GM18508 (cell line): ENCODE data around the gene SMARCB1.
A peak's percentile ranks its signal among the peaks of the same experiment; 100 is the strongest.

Source experiments
- ATAC-seq: cut with Tn5 transposase; IDR thresholded peaks from one replicate; pipeline ENCODE4 v1.9.1; 2021; ENCODE audit warnings: moderate number of reproducible peaks; ENCODE audit not compliant: insufficient read depth, unreplicated experiment

SMARCB1 gene

DNA sequence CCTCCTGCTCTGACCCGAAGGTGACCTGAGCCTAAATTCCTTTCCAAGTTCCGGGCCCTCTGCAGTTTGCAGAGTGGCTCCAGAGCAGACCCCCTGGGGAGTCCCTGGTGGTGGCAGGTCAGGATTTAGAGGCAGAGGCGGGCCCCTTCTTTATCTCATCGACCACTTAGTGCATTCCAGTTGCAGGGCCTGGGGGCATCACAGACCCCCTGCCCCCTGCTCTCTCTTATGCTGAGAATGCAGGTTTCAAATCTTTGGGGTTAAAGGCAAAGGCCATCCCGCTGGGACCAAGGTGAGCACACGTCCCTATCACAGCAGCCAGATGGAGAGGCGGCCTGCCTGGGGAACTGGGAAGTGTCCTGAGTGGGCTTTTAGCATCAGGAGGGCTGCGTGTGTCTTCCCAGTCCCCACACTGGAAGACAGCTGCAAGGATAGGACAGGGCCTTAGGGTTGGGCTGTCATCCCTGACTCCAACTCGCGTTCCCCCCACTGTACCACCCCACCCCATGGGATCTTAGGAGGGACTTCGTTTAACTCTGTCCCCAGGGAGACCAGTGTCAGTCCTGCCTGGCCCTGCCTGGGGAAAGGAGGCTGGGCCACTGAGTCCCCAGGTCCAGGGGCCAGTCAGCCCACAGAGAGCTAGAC lies 40.7 kb downstream of the SMARCB1 start:
- no peak for ATAC-seq

DNA sequence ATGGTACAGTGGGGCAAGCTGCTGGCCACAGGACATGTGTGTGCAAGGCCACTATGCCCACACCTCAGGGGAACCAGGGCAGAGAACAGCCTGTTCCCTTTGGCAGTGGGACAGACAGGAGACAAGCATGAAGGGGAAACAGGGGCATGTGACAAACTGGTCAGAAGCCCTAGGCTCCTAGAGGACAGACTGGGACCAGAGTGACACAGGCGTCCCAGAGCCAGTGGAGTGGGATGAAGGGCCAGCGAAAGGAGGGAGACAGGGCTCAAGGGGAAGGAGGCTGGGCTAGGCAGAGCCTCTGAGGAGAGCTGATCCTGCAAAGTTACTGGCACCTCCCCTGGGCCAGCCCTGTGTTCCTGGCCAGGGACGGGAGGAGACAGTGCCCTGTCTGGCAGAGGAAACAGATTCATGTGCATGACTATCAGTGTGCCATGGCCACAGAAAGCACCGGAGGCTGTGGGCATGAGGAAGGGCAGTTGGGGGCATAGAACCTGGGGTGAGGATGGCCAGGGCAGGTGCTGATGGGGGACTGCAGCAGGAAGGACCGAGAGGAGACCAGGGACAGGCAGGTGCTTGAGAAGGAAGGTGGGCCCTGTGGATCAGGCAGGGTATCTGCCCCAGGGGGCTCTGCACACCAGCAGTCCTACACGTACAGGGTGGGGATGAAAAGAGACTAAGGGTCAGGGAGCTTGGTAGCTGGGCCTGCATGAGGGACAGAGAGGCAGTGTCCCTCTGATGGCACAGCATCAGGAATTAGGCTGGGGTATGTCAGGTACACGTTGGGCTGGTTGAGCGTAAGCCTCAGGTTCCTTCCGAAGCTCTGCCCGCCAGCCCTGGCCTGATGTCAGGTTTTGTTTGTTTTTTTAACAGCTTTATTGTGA lies 42.3 kb downstream of the SMARCB1 start:
- no peak for ATAC-seq

DNA sequence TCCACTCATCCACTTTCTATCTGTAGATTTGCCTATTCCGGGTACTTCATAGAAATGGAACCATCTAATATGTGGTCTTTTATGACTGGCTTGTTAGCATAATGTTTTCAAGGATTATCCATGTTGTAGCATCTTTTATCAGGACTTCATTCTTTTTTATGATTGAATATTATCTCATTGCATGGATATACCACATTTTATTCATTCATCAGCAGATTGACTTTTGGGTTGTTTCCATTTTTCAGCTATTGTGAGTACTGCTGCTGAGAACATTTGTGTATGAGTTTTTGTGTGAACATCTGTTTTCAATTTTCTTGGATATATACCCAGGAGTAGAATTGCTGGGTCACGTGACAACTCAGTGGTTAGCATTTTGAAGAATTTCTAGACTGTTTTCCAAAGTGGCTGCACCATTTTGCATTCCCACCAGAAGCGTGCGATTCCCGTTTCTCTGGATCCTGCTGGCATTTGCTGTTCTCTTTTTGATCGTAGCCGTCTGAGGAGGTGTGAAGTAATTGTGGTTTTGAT lies 43.1 kb downstream of the SMARCB1 start:
- no peak for ATAC-seq

DNA sequence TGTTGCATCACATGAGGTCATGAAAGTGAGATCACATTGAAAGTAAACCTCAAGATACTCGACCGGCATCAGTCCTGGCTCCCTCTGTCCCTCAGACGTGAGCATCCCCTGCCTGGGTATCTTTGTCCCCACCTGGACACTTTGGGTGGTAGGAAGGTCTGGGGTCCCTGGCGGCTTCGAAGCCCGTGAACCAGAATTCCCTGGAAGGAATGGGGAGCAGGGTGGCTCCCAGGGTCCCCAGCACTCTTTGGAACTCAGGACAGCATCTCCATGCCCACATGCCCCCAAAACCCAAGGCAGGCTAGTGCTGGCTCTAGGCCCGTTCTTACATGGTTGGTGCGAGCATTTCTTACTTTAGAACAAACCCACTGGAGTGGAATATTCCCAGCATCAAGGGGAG lies 44.5 kb downstream of the SMARCB1 start:
- no peak for ATAC-seq

DNA sequence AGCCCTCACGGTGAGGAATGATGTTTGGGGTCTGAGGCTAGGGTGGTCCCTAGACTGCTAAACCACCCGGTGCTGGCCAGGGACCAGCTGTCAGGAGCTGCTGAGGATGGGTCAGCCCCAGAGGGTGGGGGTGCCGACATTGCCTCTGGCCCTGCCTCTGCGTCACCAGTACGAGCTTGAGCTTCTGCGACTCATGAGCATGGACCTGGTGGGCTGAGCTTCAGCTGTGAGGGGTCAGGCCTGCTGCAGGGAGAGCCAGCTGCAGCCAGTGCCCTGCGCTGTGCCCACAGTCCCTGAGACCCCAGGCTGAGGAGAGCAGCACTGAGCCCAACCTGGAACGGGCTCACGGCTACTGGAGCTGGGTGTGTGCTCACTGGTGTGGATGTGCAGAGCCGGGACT lies 45.0 kb downstream of the SMARCB1 start:
- no peak for ATAC-seq

DNA sequence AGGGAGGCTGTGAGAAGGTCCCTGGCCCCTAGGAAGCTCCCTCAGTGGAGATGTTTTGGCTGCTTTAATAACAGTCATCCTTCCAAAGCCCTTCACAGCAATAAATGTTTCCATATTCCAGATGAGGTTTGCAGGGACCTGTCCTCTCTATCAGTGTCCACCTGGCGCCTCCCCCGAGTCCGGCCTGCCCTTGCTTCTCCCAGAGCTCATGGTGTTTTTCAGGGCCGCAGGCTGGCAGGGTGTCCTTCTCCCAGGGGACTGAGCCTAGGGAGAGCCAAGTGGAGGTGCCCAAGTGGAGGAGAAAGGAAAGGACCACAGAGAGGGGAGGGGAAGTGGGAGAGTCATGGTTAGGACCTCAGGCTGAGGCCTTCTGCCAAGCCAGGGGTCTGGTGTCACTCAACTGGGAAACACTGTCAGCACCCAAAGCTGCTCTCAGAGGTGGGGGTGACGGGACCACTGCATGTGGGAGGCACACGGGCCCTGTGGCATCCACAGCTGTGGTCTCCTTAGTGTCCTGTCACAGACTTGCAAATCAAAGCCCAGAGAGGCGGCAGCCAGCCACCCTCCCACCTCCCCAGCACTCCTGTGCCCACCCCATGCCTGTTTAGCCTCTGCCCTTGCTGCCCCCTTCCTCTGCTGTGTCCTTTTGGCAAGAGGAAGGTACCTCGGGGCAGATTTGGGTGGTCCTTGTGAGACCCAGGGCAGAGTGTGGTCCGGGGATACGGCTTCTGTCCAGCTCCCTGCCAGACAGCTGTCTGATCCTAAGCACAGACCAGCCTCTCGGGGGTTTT lies 45.7 kb downstream of the SMARCB1 start:
- no peak for ATAC-seq

DNA sequence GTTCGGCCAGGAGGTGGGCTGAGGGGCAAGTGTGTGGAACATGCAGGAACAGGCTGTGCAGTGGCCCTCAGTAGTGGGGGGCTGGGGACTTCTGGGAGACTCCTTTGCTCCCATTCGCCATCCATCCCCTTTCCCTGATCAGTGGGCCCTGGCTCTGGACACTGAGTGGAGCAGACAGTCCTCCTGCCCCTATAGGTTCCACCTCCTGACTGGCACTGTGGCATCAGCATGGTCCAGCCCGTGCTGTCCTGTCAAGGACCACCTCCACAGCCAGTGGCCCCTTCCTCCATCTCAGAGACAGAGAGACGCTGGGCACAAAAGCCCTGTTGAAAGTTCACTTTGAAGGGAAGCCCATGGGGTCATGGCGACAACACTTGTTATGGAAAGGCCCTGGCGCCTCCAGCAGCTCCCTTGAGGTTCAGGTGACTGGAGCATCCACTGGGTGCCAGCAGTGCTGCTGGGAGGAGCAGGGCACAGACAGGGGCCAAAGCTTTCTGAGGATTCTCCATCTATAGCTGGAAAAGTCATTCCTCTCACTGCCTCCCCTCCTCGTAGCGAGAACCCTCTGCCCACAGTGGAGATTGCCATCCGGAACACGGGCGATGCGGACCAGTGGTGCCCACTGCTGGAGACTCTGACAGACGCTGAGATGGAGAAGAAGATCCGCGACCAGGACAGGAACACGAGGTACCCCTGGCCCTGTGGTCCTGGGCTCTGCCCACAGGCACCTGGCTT lies 46.4 kb downstream of the SMARCB1 start:
- ATAC-seq = no peak

DNA sequence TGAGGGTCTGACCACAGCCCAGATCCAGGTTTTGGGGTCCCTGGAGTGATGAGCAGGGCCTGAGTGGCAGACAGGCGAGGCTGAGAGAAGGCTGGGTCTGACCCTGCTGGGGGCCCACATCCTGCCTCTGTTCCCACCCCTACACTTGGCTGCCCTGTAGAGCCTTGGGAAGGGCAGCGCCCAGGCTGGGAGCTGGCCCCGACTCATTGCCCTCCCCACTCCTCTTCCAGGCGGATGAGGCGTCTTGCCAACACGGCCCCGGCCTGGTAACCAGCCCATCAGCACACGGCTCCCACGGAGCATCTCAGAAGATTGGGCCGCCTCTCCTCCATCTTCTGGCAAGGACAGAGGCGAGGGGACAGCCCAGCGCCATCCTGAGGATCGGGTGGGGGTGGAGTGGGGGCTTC lies 47.1 kb downstream of the SMARCB1 start:
- ATAC-seq = no peak

DNA sequence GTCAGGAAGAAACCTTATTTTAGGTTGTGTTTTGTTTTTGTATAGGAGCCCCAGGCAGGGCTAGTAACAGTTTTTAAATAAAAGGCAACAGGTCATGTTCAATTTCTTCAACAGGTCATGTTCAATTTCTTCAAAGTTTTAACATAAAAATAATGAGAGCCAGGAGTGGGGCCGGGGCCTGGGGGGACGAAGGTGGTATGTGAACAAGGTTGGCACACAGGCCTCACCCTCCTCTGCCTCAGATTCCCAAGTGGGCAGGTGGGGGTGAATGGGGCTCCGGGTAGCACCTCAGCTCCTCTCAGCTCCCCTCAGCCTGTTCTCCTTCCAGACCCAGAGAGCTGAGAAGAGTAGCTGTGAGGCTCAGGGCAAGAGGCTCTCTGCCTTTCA lies 47.6 kb downstream of the SMARCB1 start:
- ATAC-seq = no peak

DNA sequence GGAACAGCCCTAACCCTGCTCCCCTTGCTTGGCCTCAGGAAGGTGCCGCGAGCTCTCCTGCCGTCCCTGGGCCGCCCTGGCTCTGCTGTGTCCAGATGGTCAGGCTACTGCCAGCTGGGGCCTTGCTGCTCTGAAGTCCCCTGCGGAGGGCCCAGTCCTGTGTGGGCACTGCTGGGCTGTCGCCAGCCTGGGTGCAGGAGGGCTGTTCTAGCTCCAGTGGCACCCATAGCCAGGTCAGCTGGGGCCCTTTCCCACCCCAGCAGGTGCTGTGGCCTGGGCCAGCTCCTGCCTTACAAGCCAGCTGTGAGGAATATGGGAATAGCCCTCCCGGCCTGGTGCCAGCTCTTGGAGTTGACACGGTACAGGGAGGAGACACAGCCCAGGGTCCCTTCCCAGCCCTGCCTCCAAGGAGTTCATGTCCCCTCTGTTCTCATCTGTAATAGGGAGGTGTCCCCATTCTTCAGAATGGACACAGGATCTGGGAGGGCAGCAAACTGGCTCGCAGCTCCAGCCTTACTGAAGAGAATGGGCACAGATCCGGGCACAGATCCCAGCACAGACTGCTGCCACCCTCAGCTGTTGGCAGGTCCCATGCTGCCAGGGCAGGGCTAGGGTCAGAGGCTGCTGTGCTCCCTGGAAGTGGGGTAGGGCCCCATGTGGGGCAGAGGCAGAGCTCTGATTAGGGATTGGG lies 48.2 kb downstream of the SMARCB1 start:
- no peak for ATAC-seq

DNA sequence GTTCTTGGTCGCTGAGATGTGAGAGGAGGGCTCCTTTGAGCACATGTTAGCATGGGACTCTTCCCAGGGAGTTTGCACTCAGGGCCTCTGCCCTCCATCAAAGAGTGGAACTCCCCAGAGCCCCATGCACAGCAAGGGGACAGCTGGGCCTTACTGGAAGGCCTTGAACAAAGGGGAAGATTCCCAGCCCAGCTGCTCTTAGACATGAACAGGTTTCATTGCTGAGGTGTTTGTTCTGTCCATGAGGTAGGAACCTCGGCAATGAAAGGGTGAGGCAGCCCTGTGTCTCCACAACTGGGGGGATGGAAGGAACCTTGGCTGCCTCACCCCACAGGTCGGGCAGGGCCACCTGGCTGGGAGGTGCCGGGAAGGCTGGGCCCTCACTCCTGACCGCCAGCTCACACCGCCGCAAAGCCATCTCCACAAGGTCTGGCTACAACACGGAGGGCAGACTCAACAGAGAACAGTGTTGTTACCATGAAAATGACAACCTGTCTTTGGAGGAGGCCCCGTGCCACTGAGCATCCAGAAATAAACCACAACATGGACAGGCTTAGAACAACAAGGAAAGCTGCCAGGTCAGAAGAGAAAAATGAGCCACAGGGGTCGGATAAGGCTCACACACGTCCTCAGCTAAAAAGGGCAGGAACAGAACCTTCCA lies 48.8 kb downstream of the SMARCB1 start:
- ATAC-seq = no peak

DNA sequence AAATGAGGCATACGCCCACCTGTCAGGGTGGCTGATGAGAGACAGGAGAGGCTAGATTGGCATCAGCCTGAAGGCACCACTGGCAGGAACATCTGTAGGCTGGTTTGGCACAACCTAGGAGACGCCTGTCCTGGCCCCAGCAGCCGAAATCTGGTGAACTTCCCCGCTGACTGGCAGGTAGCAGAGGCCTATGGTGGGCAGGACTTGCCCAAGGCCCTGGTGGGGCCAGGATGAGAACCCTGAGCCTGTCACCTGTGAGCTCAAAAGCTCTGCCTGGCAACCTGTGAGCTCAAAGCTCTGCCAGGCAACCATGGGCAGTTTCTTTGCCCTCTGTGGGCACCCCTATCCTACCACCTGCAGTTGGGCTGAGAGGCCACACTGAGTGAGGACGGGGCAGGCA lies 49.5 kb downstream of the SMARCB1 start:
- no peak for ATAC-seq

DNA sequence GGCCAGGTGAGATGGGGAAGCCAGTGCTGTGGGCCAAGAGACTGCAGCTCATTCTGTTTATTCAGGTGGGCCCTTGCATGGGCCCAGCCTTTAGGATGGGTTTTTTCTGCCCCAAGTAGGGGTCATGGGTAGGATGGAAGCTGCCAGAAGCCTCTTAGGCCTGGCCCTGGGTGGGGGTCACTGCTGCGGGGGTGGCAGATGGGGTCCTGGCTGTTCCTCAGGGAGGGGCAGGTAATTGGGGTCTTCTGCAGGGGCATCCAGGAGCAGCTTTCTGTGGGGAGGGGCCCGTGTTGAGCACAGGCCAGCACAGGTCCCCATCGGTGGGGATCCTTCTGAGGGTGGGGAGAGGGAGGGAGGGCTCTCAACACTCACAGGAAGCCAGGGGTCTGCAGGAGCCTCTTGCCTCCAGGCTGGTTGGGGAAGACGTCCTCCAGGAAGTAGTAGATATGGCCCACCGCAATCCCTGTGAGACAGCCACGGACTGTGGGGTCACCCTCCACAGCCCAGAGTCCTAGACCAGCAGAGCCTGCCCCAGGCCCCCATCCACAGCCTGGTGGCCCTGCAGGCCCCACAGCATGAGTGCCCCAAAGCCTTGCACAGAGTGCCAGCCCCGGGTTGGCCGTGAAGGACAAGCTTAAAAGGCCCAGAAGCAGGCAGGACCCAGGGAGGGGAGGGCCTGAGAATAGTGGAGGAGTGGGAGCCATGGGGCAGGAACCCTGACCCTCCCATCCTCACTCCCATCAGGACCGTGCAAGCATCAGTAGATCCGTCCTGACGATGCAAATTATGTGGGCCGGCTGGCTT lies 50.1 kb downstream of the SMARCB1 start:
- no peak for ATAC-seq

DNA sequence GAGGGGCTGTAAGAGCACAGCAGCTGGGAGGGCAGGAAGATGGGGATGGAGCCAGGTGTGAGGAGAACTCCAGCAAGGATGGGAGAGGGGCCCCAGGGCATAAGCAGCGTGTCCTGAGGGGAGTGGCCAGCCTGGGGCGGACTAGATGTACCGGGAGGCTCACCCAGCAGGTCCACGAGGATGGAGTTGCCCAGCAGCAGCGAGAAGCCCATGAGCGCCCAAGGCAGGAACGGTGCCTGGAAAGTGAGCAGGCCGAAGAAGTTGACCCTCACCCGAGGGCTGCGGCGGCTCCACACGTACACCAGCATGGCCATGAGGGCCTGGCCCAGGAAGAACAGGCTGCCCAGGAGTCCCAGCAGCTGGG lies 50.7 kb downstream of the SMARCB1 start:
- ATAC-seq = no peak

DNA sequence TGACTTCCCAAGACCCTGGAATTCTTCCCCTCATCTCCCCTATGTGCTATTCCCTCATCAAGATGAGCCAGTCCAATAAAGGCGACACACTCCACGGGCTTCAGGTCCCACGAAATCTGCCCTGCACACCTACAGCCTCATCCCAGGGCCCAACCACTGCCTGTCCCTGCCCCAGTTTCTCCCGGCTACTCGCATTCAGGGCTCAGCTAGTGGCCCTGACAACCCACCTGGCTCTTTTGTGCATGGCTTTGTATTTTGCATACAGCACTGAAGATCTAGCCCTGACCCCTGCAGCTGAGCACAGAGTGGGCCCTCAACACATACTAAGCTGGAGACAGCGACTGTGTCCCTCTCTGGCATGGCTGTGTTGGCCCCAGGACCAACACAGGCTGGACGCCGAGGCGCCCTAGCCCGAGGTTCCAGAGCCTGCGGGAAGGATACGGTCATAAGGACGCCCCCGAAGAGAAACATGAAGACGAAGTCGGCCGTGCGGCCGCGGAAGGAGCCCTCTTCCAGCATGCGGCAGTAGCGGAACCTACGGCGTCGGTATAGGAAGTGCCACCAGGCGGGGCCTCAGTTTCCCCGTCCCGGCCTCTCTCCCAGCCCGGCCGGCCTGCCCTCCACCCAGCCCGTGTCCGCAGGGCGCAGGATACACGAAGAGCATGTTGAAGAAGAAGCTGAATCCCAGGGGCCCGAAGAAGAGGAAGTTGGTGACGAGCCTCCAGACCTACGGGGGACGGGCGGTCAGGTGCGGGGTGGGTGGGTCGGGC lies 51.3 kb downstream of the SMARCB1 start:
- ATAC-seq = peak; percentile 1

DNA sequence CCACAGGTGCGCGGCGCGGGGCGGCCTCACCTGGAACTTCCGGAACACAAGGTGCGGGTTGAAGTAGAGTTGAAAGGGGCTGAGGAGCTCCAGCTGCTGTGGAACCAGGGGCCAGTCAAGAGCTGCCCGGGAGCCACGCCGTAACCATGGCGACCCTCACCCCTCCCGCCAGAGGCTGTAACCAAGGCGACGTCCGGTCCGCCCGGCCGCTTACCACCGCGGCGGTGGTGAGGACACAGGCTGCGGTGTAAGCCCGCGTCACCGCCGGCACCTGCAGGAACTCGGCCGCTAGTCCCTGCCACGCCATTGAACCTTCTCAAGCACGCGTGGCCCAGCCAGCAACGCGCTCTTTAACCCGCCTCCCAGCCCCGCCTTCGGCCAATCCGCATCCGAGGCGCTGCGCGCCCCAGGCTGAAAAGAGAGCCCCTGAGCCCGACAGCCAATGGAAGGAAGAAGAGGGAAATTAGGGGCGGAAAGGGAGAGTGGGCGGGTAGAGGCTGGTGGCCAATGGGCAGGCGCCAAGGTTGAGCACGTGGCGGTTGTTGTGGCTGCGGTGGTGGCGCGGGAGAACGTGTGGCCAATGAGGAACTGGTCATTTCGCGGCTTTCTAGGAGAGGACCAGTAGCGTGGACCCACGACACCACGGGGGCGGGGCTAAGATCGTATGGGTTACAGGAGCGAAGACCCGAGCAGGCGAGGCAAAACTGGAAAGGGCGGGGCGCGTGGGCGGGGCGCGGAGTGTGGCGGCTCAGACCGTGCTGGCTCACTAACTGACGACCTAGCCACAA lies 52.1 kb downstream of the SMARCB1 start, which contains the start of gene DERL3:
DERL3 (minus strand) TSS at position 326 of the 788 bp plus-strand sequence; CDS start at position 307, 19 bp downstream.
- ATAC-seq = peak; percentile 63

DNA sequence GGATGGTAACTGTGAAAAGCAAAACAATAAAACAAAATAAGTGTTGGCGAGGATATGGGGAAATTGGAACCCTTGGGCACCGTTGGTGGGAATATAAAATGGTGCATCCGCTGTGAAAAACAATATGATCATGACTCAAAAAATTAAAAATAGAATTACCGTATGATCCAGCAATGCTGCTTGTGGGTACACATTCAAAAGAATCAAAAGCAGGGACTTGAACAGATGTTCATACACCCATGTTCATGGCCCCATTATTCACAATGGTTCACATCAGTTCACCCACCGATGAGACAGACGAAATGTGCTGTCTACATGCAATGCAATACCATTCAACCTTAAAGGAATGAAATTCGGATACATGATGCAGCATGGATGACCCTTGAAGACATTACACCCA lies 53.3 kb downstream of the SMARCB1 start:
- ATAC-seq = no peak
